Adrenal gland (tissue), 5 donors: ENCODE data around the gene TENM4.

Experiments
- POLR2A ChIP-seq, 2 donors: fragments of 450-650 bp; IDR thresholded peaks; one replicate each; pipeline ENCODE4 v1.6.1; 2017; ENCODE audit warnings: antibody characterized with exemption in 2 of 2, mild to moderate bottlenecking in 2 of 2, moderate library complexity in 1 of 2
- TF ChIP-seq, protein P1 (sequence below), 6 experiments: fragments of 450-650 bp in 4 of 6; fragments of 200-600 bp in 2 of 6; sonication (generic) in 1 of 6; IDR thresholded peaks; 1 replicate in 5 of 6; 2 replicates in 1 of 6; pipeline versions ENCODE4 v1.5.1 to v1.8.0; 2016 to 2021; ENCODE audit warnings: antibody characterized with exemption in 6 of 6, mild to moderate bottlenecking in 2 of 6, moderate library complexity in 1 of 6
- donor health status: DM: no; HTN: no; CAD: no.

DNA sequence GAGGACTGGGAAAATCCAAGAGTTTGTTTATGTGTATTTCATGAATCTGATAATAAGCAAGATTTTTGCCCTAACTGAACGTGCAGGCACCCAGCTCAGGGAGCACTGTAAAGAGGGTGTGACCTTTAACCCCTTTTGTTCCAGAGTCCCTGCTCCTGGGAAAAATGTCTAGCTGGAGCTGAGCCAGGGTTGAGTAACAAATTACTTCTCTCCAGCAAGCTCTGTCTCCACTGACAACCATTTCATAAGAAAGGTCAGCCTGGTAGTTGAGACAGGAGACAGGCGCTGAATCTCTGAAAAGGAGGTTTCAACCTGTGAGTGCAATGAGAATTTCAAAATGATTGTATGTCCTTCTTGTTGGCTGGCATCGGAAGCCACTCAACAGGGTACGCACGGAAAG is 709.8 kb downstream of the TENM4 start:
- TF ChIP-seq POLR2A (IDR thresholded peaks at IDR 0.05): no peak
- TF ChIP-seq, protein P1, sequence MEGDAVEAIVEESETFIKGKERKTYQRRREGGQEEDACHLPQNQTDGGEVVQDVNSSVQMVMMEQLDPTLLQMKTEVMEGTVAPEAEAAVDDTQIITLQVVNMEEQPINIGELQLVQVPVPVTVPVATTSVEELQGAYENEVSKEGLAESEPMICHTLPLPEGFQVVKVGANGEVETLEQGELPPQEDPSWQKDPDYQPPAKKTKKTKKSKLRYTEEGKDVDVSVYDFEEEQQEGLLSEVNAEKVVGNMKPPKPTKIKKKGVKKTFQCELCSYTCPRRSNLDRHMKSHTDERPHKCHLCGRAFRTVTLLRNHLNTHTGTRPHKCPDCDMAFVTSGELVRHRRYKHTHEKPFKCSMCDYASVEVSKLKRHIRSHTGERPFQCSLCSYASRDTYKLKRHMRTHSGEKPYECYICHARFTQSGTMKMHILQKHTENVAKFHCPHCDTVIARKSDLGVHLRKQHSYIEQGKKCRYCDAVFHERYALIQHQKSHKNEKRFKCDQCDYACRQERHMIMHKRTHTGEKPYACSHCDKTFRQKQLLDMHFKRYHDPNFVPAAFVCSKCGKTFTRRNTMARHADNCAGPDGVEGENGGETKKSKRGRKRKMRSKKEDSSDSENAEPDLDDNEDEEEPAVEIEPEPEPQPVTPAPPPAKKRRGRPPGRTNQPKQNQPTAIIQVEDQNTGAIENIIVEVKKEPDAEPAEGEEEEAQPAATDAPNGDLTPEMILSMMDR (IDR thresholded peaks at IDR 0.05): no peak
